Epithelial cell of proximal tubule (primary cell): Measurements from ENCODE around the gene FMO3. TPM values are rescaled to one million over a fixed set of nuclear protein-coding genes. Genes with fewer than 3 reads are reported as not detected.

Source experiments
- DNase-seq: peaks from one replicate; pipeline ENCODE4 v3.0.0-alpha.2; 2011; ENCODE audit warnings: low read depth
- H3K4me3 ChIP-seq: 2 replicates; pipeline ENCODE4 v1.5.1; 2011; ENCODE audit warnings: low read depth, mild to moderate bottlenecking, low read length
- CTCF ChIP-seq: conservative IDR thresholded peaks from 2 replicates; pipeline ENCODE4 v1.5.1; 2012; ENCODE audit warnings: low read depth, mild to moderate bottlenecking, low read length
- total RNA-seq: library from RNA; depleted of rRNA; stranded (reverse); fragments of >200 nt; gene quantifications from 2 replicates; pipeline ENCODE4 v1.2.3, GENCODE V29; 2015

The FMO3 gene
- total RNA-seq, 1 donor from 2014 or later, result not detected

GRCh38 chr1:171113382-171113781 lies 22.7 kb downstream of the FMO3 start:
- no peak for TF ChIP-seq CTCF
- H3K4me3 ChIP-seq, result no peak overlapping the region
- no peak for DNase-seq

- no peak for TF ChIP-seq CTCF
- no peak overlapping the region for H3K4me3 ChIP-seq
- no peak for DNase-seq
These were observed 24.7 kb downstream of the FMO3 start for GRCh38 chr1:171115280-171115897.

- TF ChIP-seq CTCF, result no peak
- DNase-seq, result no peak
- H3K4me3 ChIP-seq, result no peak overlapping the region
These were observed 26.0 kb downstream of the FMO3 start for GRCh38 chr1:171116676-171117075.

GRCh38 chr1:171117085-171117484 lies 26.4 kb downstream of the FMO3 start:
- TF ChIP-seq CTCF, result no peak
- no peak overlapping the region for H3K4me3 ChIP-seq
- DNase-seq, result no peak

GRCh38 chr1:171119648-171120047 lies 28.9 kb downstream of the FMO3 start:
- no peak overlapping the region for H3K4me3 ChIP-seq
- no peak for DNase-seq
- TF ChIP-seq CTCF, result no peak

- DNase-seq, result no peak
- no peak overlapping the region for H3K4me3 ChIP-seq
- TF ChIP-seq CTCF, result no peak
These were observed 31.6 kb downstream of the FMO3 start for GRCh38 chr1:171122299-171122698.

GRCh38 chr1:171122893-171123292 lies 32.2 kb downstream of the FMO3 start:
- no peak for TF ChIP-seq CTCF
- no peak overlapping the region for H3K4me3 ChIP-seq
- no peak for DNase-seq
